Naive B cell (primary cell): ENCODE measurements around the gene NFKB2. TPM values are rescaled to one million over a fixed set of nuclear protein-coding genes. Genes with fewer than 3 reads are reported as not detected.
A peak's percentile ranks its signal among the peaks of the same experiment; 100 is the strongest.

Experiments used
- ATAC-seq, 2 donors: fragments of 150-1000 bp; cut with Tn5 transposase; 2 replicates each; pipeline ENCODE4 v1.10.0; 2021; ENCODE audit warnings: low read depth in 2 of 2, mild to moderate bottlenecking in 2 of 2, moderate library complexity in 2 of 2
- DNase-seq: peaks from one replicate; pipeline ENCODE4 v3.0.0; 2022
- H3K27ac Mint-ChIP-seq, 6 donors: one replicate each; pipeline ENCODE4 v1.8.0; 2020 to 2022; ENCODE audit warnings: mild to moderate bottlenecking in 6 of 6, mixed read lengths in 6 of 6, moderate library complexity in 5 of 6, inconsistent platforms in 2 of 6
- H3K27me3 Mint-ChIP-seq, 3 donors: one replicate each; pipeline ENCODE4 v1.8.0; 2021 to 2022; ENCODE audit warnings: mixed read lengths in 3 of 3, mild to moderate bottlenecking in 1 of 3
- H3K36me3 Mint-ChIP-seq, 2 donors: one replicate each; pipeline ENCODE4 v1.8.0; 2020 to 2022; ENCODE audit warnings: mixed read lengths in 2 of 2, inconsistent platforms in 1 of 2, mild to moderate bottlenecking in 1 of 2
- H3K4me1 Mint-ChIP-seq, 3 donors: one replicate each; pipeline ENCODE4 v1.8.0; 2020 to 2022; ENCODE audit warnings: mixed read lengths in 3 of 3, inconsistent platforms in 1 of 3, mild to moderate bottlenecking in 1 of 3, moderate library complexity in 1 of 3
- H3K4me3 Mint-ChIP-seq, 8 donors: one replicate each; pipeline ENCODE4 v1.8.0; 2020 to 2022; ENCODE audit warnings: mild to moderate bottlenecking in 8 of 8, mixed read lengths in 8 of 8, moderate library complexity in 8 of 8, inconsistent platforms in 2 of 8
- H3K9me3 Mint-ChIP-seq, 7 donors: one replicate each; pipeline ENCODE4 v1.8.0; 2020 to 2022; ENCODE audit warnings: mixed read lengths in 7 of 7, mild to moderate bottlenecking in 5 of 7, inconsistent platforms in 2 of 7, moderate library complexity in 1 of 7
- polyA plus RNA-seq, 6 donors: library from polyadenylated mRNA; unstranded; fragments of 300-500 nt; fragmentation: Illumina TruSeq; gene quantifications; one replicate each; pipeline ENCODE4 v1.2.3, GENCODE V29; 2021; ENCODE audit warnings: low read depth in 6 of 6

The NFKB2 gene
- polyA plus RNA-seq, 6 donors from 2014 or later = 24.2 to 49.4 (median 34.7) TPM

GRCh38 chr10:102424145-102424544, 28.6 kb downstream of the NFKB2 start:
- Mint-ChIP-seq H3K27ac (no peak overlapping the region), H3K36me3 (no peaks in the 10 kb centered on the region), H3K9me3 (no peaks in the 10 kb centered on the region), H3K4me3 (peak overlapping the region in 4 of 8 donors; percentile 15 to 29 (median 22)), H3K27me3 (peaks cover 0 to under 1% (median 0%) of the 10 kb centered on the region in 3 donors), H3K4me1 (peaks cover 33 to 48% (median 45%) of the 10 kb centered on the region in 3 donors)
- DNase-seq = no peak
- no peak for ATAC-seq

- ATAC-seq (no peak), DNase-seq (no peak)
- Mint-ChIP-seq H3K27ac (no peak overlapping the region), H3K36me3 (no peaks in the 10 kb centered on the region), H3K9me3 (no peaks in the 10 kb centered on the region), H3K4me3 (peak overlapping the region in 1 of 8 donors; percentile 29), H3K27me3 (no peaks in the 10 kb centered on the region), H3K4me1 (peaks cover 25 to 42% (median 37%) of the 10 kb centered on the region in 3 donors)
Measured at GRCh38 chr10:102424916-102425315, 29.4 kb downstream of the NFKB2 start.

- H3K9me3 Mint-ChIP-seq = no peaks in the 10 kb centered on the region
- H3K4me1 Mint-ChIP-seq = peaks cover 25 to 37% (median 32%) of the 10 kb centered on the region in 3 donors
- H3K27me3 Mint-ChIP-seq = no peaks in the 10 kb centered on the region
- ATAC-seq (no peak), DNase-seq (no peak)
- H3K36me3 Mint-ChIP-seq = no peaks in the 10 kb centered on the region
- peak overlapping the region in 1 of 8 donors; percentile 12 for H3K4me3 Mint-ChIP-seq
- no peak overlapping the region for H3K27ac Mint-ChIP-seq
Measured at GRCh38 chr10:102425444-102425843, 29.9 kb downstream of the NFKB2 start.

GRCh38 chr10:102426803-102427287, 31.3 kb downstream of the NFKB2 start:
- DNase-seq (no peak), ATAC-seq (no peak)
- Mint-ChIP-seq H3K4me1 (peaks cover 28 to 37% (median 30%) of the 10 kb centered on the region in 3 donors), H3K9me3 (no peaks in the 10 kb centered on the region), H3K27ac (no peak overlapping the region), H3K4me3 (peak overlapping the region in 1 of 8 donors; percentile 68), H3K36me3 (no peaks in the 10 kb centered on the region), H3K27me3 (no peaks in the 10 kb centered on the region)

GRCh38 chr10:102429468-102429867, 34.0 kb downstream of the NFKB2 start:
- Mint-ChIP-seq H3K9me3 (peaks cover 0 to 1% (median 0%) of the 10 kb centered on the region in 7 donors), H3K27me3 (no peaks in the 10 kb centered on the region), H3K27ac (no peak overlapping the region), H3K36me3 (no peaks in the 10 kb centered on the region), H3K4me3 (peak overlapping the region in 2 of 8 donors; percentile 19 to 64), H3K4me1 (peaks cover 30 to 46% (median 37%) of the 10 kb centered on the region in 3 donors)
- no peak for DNase-seq
- no peak for ATAC-seq

- DNase-seq (no peak), ATAC-seq (no peak)
- Mint-ChIP-seq H3K36me3 (no peaks in the 10 kb centered on the region), H3K9me3 (peaks cover 0 to 1% (median 0%) of the 10 kb centered on the region in 7 donors), H3K27ac (peak overlapping the region; percentile 58 to 96 (median 74)), H3K4me1 (peaks cover 33 to 52% (median 47%) of the 10 kb centered on the region in 3 donors), H3K27me3 (no peaks in the 10 kb centered on the region), H3K4me3 (peak overlapping the region; percentile 89 to 99 (median 96))
Measured at GRCh38 chr10:102431452-102432124, 36.1 kb downstream of the NFKB2 start.

- peaks cover 0 to 1% (median 0%) of the 10 kb centered on the region in 7 donors for H3K9me3 Mint-ChIP-seq
- ATAC-seq (peak; percentile 95 to 96), DNase-seq (peak; percentile 89)
- H3K4me1 Mint-ChIP-seq = peaks cover 31 to 48% (median 48%) of the 10 kb centered on the region in 3 donors
- H3K4me3 Mint-ChIP-seq = peak within 1 kb of the TSS; percentile 89 to 99 (median 96)
- peak within 1 kb of the TSS; percentile 89 to 96 (median 92) for H3K27ac Mint-ChIP-seq
- H3K27me3 Mint-ChIP-seq = no peaks in the 10 kb centered on the region
- H3K36me3 Mint-ChIP-seq = no peaks in the 10 kb centered on the region
Measured at GRCh38 chr10:102432162-102432950, 36.9 kb downstream of the NFKB2 start, which contains the start of gene CUEDC2. Gene CUEDC2 (minus strand): TSS chr10:102432574. CDS start chr10:102425188, 7,386 bp downstream.

GRCh38 chr10:102433619-102434046, 38.1 kb downstream of the NFKB2 start:
- peaks cover 27 to 48% (median 45%) of the 10 kb centered on the region in 3 donors for H3K4me1 Mint-ChIP-seq
- DNase-seq = no peak
- no peaks in the 10 kb centered on the region for H3K36me3 Mint-ChIP-seq
- H3K9me3 Mint-ChIP-seq = peaks cover 0 to 1% (median 0%) of the 10 kb centered on the region in 7 donors
- H3K4me3 Mint-ChIP-seq = peak overlapping the region; percentile 89 to 99 (median 96)
- ATAC-seq = no peak
- H3K27ac Mint-ChIP-seq = peak overlapping the region in 4 of 6 donors; percentile 89 to 95 (median 92)
- no peaks in the 10 kb centered on the region for H3K27me3 Mint-ChIP-seq

- peak overlapping the region; percentile 12 to 99 (median 66) for H3K4me3 Mint-ChIP-seq
- peaks cover 27 to 48% (median 45%) of the 10 kb centered on the region in 3 donors for H3K4me1 Mint-ChIP-seq
- H3K36me3 Mint-ChIP-seq = no peaks in the 10 kb centered on the region
- peak overlapping the region in 2 of 6 donors; percentile 16 to 59 for H3K27ac Mint-ChIP-seq
- no peak for ATAC-seq
- H3K27me3 Mint-ChIP-seq = no peaks in the 10 kb centered on the region
- H3K9me3 Mint-ChIP-seq = peaks cover 0 to 1% (median 0%) of the 10 kb centered on the region in 7 donors
- DNase-seq = no peak
Measured at GRCh38 chr10:102434394-102435132, 39.1 kb downstream of the NFKB2 start.

GRCh38 chr10:102435133-102435497, 39.6 kb downstream of the NFKB2 start:
- peaks cover 0 to 1% (median 0%) of the 10 kb centered on the region in 7 donors for H3K9me3 Mint-ChIP-seq
- peak overlapping the region in 3 of 6 donors; percentile 9 to 32 (median 16) for H3K27ac Mint-ChIP-seq
- ATAC-seq (no peak), DNase-seq (no peak)
- no peaks in the 10 kb centered on the region for H3K27me3 Mint-ChIP-seq
- peak overlapping the region in 7 of 8 donors; percentile 16 to 99 (median 69) for H3K4me3 Mint-ChIP-seq
- H3K36me3 Mint-ChIP-seq = no peaks in the 10 kb centered on the region
- H3K4me1 Mint-ChIP-seq = peaks cover 27 to 48% (median 45%) of the 10 kb centered on the region in 3 donors

GRCh38 chr10:102435529-102436233, 40.2 kb downstream of the NFKB2 start:
- DNase-seq (no peak), ATAC-seq (no peak)
- Mint-ChIP-seq H3K4me1 (peaks cover 26 to 48% (median 45%) of the 10 kb centered on the region in 3 donors), H3K9me3 (peaks cover 0 to 1% (median 0%) of the 10 kb centered on the region in 7 donors), H3K36me3 (no peaks in the 10 kb centered on the region), H3K27me3 (no peaks in the 10 kb centered on the region), H3K4me3 (peak overlapping the region; percentile 16 to 99 (median 70)), H3K27ac (peak overlapping the region in 2 of 6 donors; percentile 16 to 32)

GRCh38 chr10:102436312-102436711, 40.8 kb downstream of the NFKB2 start:
- DNase-seq = no peak
- Mint-ChIP-seq H3K4me3 (peak overlapping the region in 6 of 8 donors; percentile 58 to 99 (median 72)), H3K4me1 (peaks cover 25 to 48% (median 45%) of the 10 kb centered on the region in 3 donors), H3K27me3 (no peaks in the 10 kb centered on the region), H3K9me3 (peaks cover 0 to 1% (median 0%) of the 10 kb centered on the region in 7 donors), H3K36me3 (no peaks in the 10 kb centered on the region), H3K27ac (no peak overlapping the region)
- no peak for ATAC-seq
